IPS-NIHi7 (cell line): Measurements from ENCODE around the gene WDR27.
"Not testable (repeated sequence)": the region's sequence is repeated elsewhere in the genome, so short reads cannot be mapped to it uniquely, and the experiment has no call there.

Experiments
- DNase-seq: peaks from one replicate; pipeline ENCODE4 v3.0.0; 2012; ENCODE audit warnings: mixed read lengths; ENCODE audit errors: extremely low spot score

Gene WDR27

GRCh38 chr6:169639653-169640278 is 62.1 kb downstream of the WDR27 start:
- DNase-seq = no peak

- DNase-seq = no peak
These were observed 62.9 kb downstream of the WDR27 start for GRCh38 chr6:169638915-169639314.

- no peak for DNase-seq
These were observed 63.4 kb downstream of the WDR27 start for GRCh38 chr6:169638388-169638787.

GRCh38 chr6:169635345-169635744 is 66.5 kb downstream of the WDR27 start:
- no peak for DNase-seq

- peak; percentile 1 for DNase-seq
These were observed 69.0 kb downstream of the WDR27 start for GRCh38 chr6:169632841-169633240.

- no peak for DNase-seq
These were observed 72.6 kb downstream of the WDR27 start for GRCh38 chr6:169629256-169629655.

- peak; percentile 11 for DNase-seq
These were observed 73.9 kb downstream of the WDR27 start for GRCh38 chr6:169627736-169628607.

GRCh38 chr6:169626649-169627048 is 75.2 kb downstream of the WDR27 start:
- DNase-seq = peak; percentile 3

- DNase-seq = peak; percentile 6
These were observed 75.7 kb downstream of the WDR27 start for GRCh38 chr6:169626169-169626568.

- peak; percentile 5 for DNase-seq
These were observed 76.5 kb downstream of the WDR27 start for GRCh38 chr6:169625376-169625775.

- peak; percentile 4 for DNase-seq
These were observed 77.0 kb downstream of the WDR27 start for GRCh38 chr6:169624785-169625184.

- DNase-seq = no peak
These were observed 77.9 kb downstream of the WDR27 start for GRCh38 chr6:169623975-169624374.

GRCh38 chr6:169623343-169623742 is 78.5 kb downstream of the WDR27 start:
- peak; percentile 6 for DNase-seq

GRCh38 chr6:169622618-169623017 is 79.2 kb downstream of the WDR27 start:
- no peak for DNase-seq

- DNase-seq = no peak
These were observed 80.5 kb downstream of the WDR27 start for GRCh38 chr6:169621311-169621710.

- DNase-seq = no peak
These were observed 81.4 kb downstream of the WDR27 start for GRCh38 chr6:169620171-169621130.

GRCh38 chr6:169619650-169620049 is 82.2 kb downstream of the WDR27 start:
- no peak for DNase-seq

- DNase-seq = no peak
These were observed 83.0 kb downstream of the WDR27 start for GRCh38 chr6:169618526-169619490.

GRCh38 chr6:169617562-169617961 is 84.3 kb downstream of the WDR27 start:
- DNase-seq = no peak

GRCh38 chr6:169608609-169609008 is 93.2 kb downstream of the WDR27 start:
- not testable (repeated sequence) for DNase-seq

GRCh38 chr6:169604076-169604475 is 97.8 kb downstream of the WDR27 start:
- DNase-seq = no peak
